ENCODE data around the gene CETN2.

- TF ChIP-seq ZBTB48 (tag by site-specific recombination; IDR thresholded peaks at IDR 0.05), result no peak
- no peak for TF ChIP-seq CTCF (tag by site-specific recombination; IDR thresholded peaks at IDR 0.05)
- no peak for TF ChIP-seq ZNF274 (IDR thresholded peaks at IDR 0.05; ENCODE audit: low read length)
- TF ChIP-seq ZNF274 (tag by site-specific recombination; IDR thresholded peaks at IDR 0.05; ENCODE audit: borderline replicate concordance), result no peak
- TF ChIP-seq ZNF24 (tag by site-specific recombination; IDR thresholded peaks at IDR 0.05), result no peak
- TF ChIP-seq ZNF544 (tag by site-specific recombination; IDR thresholded peaks at IDR 0.05), result no peak
- TF ChIP-seq ZNF510 (tag by site-specific recombination; IDR thresholded peaks at IDR 0.05; ENCODE audit: insufficient replicate concordance), result no peak
- TF ChIP-seq KLF1 (tag by site-specific recombination; IDR thresholded peaks at IDR 0.05), result no peak
- no peak for TF ChIP-seq ZFP3 (tag by site-specific recombination; IDR thresholded peaks at IDR 0.05; ENCODE audit: low read depth)
Measured at GRCh38 chrX:152861116-152861515, 30.6 kb upstream of the CETN2 start.
